Measurements from ENCODE around the gene TANGO2. TPM values are rescaled to one million over a fixed set of nuclear protein-coding genes. Genes with fewer than 3 reads are reported as not detected.

Gene TANGO2
- total RNA-seq, 1 experiment from 2014 or later: 14.6 TPM

DNA sequence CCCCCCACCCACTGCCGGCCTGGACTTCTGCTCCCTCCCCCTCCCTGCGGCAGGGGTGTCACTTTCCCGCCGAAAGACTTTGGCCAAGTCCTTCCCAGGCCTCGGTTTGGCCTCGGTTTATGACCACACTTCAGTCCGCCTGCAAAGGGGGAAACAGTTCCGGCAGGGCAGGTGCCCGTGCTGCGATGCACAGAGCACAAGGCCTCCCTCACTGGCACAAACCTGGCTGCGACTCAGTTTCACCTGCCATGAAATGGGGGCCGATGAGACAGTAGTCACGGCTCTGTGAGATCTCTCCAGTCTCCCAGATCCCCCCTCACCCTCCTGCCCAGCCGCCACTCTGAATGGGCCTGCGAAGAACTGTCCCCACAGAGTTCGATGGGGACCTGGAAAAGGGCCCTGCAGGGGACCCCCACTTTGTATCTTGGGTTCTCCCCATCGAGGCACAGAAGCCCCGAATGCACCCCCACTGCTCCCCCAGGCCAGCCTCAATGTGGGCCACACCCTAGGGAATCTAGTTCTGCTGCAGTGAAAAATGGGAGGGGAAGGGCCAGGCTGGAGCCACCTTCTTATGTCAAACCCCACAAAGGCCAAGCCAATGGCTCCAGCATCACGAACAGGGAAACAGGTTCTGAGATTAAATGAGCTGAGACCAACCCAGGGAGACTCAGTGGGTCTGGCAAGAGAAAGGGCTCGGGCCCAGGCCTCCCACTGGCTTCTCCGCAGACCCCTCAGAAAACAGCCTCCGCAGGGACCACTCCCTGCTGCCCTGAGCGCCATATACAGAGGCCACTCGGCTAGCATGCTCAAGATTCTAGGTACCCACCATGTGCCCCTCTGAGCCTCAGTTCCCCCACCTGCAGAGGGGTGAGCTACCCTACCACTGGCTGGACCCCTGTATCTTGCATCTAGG lies 33.3 kb upstream of the TANGO2 start:
- Mint-ChIP-seq H3K4me1 (peaks cover 5 to 20% of the 10 kb centered on the region in 2 experiments; a peak in 3 of 4 replicates), H3K4me3 (peak overlapping the region; percentile 42 to 71), H3K27ac (no peak overlapping the region), H3K27me3 (ENCODE audit: low read depth) (no peaks in the 10 kb centered on the region), H3K36me3 (ENCODE audit: insufficient read depth in 1 of 3, low read depth in 3 of 3) (no peaks in the 10 kb centered on the region; a peak in 1 of 7 replicates), H3K9me3 (no peaks in the 10 kb centered on the region)
- no peak overlapping the region for H2BK20ac ChIP-seq (ENCODE audit: low read depth, low read length, poor library complexity, severe bottlenecking)
- H3K27ac ChIP-seq (ENCODE audit: insufficient read length, low read depth, low read length): no peak overlapping the region
- peak overlapping the region; percentile 32 for H3K9ac ChIP-seq (ENCODE audit: extremely low read depth, insufficient read length, low read length)
- WGBS (ENCODE audit: extremely low coverage, insufficient read length, low lambda C conversion rate): no CpG with 5 or more reads among the region's 24 CpGs
- no peak for DNase-seq
- H4K5ac ChIP-seq (ENCODE audit: insufficient read length, low read depth, low read length): no peak overlapping the region
- no peak overlapping the region for H4K8ac ChIP-seq (replicated peaks; ENCODE audit: insufficient read length, low read depth, low read length)
- peak overlapping the region; percentile 27 for H3K4me2 ChIP-seq (ENCODE audit: insufficient read depth, insufficient read length, low read length)
- H2AK5ac ChIP-seq (ENCODE audit: insufficient read length, low read length): no peak overlapping the region
- H2BK12ac ChIP-seq (ENCODE audit: insufficient read length, low read depth, low read length): no peak overlapping the region
- no peaks in the 10 kb centered on the region for H3K23me2 ChIP-seq (ENCODE audit: insufficient read length, low read depth, low read length, poor library complexity, severe bottlenecking)
- no peak overlapping the region for H2BK120ac ChIP-seq (ENCODE audit: low read depth, low read length, poor library complexity, severe bottlenecking)
- peaks cover 4% of the 10 kb centered on the region for H3K79me1 ChIP-seq (ENCODE audit: insufficient read depth, low read depth, low read length, poor library complexity, severe bottlenecking)
- no peak overlapping the region for H3K56ac ChIP-seq (ENCODE audit: insufficient read length, low read depth, low read length)
- H2BK5ac ChIP-seq (ENCODE audit: insufficient read length, low read length): no peak overlapping the region
- H2AFZ ChIP-seq (ENCODE audit: low read length): no peak overlapping the region
- H3T11ph ChIP-seq (ENCODE audit: low read length): no peak overlapping the region
- no peak overlapping the region for H3K23ac ChIP-seq (ENCODE audit: insufficient read length, low read depth, low read length)
- no peak overlapping the region for H2BK15ac ChIP-seq (ENCODE audit: low read depth, low read length)
- H4K91ac ChIP-seq (ENCODE audit: insufficient read length, low read depth, low read length): no peak overlapping the region
- no peak overlapping the region for H3K4ac ChIP-seq (ENCODE audit: low read depth, low read length)
- no peaks in the 10 kb centered on the region for H3K9me3 ChIP-seq (ENCODE audit: control insufficient read depth, low read depth, low read length)
- no peaks in the 10 kb centered on the region for H3K79me2 ChIP-seq (ENCODE audit: insufficient read depth, low read length)
- H3K18ac ChIP-seq (ENCODE audit: insufficient read length, low read depth, low read length): no peak overlapping the region
- no peaks in the 10 kb centered on the region for H3K27me3 ChIP-seq (ENCODE audit: insufficient read depth, low read length)
- TF ChIP-seq, protein P1, sequence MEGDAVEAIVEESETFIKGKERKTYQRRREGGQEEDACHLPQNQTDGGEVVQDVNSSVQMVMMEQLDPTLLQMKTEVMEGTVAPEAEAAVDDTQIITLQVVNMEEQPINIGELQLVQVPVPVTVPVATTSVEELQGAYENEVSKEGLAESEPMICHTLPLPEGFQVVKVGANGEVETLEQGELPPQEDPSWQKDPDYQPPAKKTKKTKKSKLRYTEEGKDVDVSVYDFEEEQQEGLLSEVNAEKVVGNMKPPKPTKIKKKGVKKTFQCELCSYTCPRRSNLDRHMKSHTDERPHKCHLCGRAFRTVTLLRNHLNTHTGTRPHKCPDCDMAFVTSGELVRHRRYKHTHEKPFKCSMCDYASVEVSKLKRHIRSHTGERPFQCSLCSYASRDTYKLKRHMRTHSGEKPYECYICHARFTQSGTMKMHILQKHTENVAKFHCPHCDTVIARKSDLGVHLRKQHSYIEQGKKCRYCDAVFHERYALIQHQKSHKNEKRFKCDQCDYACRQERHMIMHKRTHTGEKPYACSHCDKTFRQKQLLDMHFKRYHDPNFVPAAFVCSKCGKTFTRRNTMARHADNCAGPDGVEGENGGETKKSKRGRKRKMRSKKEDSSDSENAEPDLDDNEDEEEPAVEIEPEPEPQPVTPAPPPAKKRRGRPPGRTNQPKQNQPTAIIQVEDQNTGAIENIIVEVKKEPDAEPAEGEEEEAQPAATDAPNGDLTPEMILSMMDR (conservative IDR thresholded peaks at IDR 0.05): no peak
- no peaks in the 10 kb centered on the region; the same call in 1 of the 2 replicates for H3K4me1 ChIP-seq (ENCODE audit: insufficient read depth, low read length)
- H3K14ac ChIP-seq (ENCODE audit: insufficient read depth, low read length): no peak overlapping the region; the same call in 1 of the 2 replicates
- peaks cover 3% of the 10 kb centered on the region for H4K20me1 ChIP-seq (ENCODE audit: control insufficient read depth, insufficient read depth, insufficient read length)
